ENCODE results near the gene RRP1. TPM values are rescaled to one million over a fixed set of nuclear protein-coding genes. Genes with fewer than 3 reads are reported as not detected.

RRP1 gene
- total and polyA plus RNA-seq, 9 of the 15 experiments (the other 6 are each of a cell fraction or from before 2014, with no cell fraction given), result 0.89 to 105 (median 51.6) TPM

DNA sequence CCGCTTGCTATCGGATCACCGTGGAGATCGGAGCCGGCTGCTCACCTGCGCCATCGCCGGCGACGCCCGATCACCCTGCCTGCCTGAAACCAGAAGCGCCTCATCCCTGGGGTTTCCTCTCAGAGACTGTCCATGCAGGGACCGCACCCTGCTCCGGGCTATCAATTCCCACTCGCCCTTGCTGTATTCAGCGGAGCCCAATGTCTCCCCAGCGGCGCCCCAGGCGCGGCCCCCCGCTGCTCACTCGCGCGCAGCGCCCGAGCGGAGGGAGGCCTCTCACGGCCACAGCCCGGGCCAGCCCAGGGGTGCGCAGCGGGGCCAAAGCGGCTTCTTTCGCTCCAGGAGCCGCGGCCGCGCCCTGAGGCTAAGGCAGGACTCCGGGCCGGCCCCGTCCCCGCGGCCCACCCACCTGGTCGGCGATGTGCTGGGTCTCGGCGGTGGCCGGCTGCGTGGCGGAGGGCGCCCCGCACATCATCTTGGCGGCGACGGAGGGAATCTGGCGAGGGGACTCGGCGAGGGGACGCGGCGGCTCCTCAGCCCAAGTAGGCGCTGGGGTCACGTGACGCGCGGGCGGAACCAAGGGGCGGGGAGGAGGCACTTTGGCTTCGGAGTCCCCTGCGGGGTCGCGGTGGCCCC is 13.5 kb upstream of the RRP1 start, which contains the start of gene CSTB (continued):
- TF ChIP-seq, protein P1, sequence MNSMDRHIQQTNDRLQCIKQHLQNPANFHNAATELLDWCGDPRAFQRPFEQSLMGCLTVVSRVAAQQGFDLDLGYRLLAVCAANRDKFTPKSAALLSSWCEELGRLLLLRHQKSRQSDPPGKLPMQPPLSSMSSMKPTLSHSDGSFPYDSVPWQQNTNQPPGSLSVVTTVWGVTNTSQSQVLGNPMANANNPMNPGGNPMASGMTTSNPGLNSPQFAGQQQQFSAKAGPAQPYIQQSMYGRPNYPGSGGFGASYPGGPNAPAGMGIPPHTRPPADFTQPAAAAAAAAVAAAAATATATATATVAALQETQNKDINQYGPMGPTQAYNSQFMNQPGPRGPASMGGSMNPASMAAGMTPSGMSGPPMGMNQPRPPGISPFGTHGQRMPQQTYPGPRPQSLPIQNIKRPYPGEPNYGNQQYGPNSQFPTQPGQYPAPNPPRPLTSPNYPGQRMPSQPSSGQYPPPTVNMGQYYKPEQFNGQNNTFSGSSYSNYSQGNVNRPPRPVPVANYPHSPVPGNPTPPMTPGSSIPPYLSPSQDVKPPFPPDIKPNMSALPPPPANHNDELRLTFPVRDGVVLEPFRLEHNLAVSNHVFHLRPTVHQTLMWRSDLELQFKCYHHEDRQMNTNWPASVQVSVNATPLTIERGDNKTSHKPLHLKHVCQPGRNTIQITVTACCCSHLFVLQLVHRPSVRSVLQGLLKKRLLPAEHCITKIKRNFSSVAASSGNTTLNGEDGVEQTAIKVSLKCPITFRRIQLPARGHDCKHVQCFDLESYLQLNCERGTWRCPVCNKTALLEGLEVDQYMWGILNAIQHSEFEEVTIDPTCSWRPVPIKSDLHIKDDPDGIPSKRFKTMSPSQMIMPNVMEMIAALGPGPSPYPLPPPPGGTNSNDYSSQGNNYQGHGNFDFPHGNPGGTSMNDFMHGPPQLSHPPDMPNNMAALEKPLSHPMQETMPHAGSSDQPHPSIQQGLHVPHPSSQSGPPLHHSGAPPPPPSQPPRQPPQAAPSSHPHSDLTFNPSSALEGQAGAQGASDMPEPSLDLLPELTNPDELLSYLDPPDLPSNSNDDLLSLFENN (IDR thresholded peaks at IDR 0.05; ENCODE audit: low read depth in 2 of 2, low read length in 2 of 2), result no peak
- TF ChIP-seq, protein P2, sequence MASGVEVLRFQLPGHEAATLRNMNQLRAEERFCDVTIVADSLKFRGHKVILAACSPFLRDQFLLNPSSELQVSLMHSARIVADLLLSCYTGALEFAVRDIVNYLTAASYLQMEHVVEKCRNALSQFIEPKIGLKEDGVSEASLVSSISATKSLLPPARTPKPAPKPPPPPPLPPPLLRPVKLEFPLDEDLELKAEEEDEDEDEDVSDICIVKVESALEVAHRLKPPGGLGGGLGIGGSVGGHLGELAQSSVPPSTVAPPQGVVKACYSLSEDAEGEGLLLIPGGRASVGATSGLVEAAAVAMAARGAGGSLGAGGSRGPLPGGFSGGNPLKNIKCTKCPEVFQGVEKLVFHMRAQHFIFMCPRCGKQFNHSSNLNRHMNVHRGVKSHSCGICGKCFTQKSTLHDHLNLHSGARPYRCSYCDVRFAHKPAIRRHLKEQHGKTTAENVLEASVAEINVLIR (CRISPR knock-in tag; IDR thresholded peaks at IDR 0.05), result no peak; the same call in 1 of the 2 replicates
- no peak for TF ChIP-seq KDM4B (IDR thresholded peaks at IDR 0.05; ENCODE audit: borderline replicate concordance in 2 of 2, low read depth in 1 of 2)
- no peak for TF ChIP-seq ZBTB7A (IDR thresholded peaks at IDR 0.05; ENCODE audit: borderline replicate concordance, control insufficient read depth, low read depth, low read length)
- TF ChIP-seq, protein P3, sequence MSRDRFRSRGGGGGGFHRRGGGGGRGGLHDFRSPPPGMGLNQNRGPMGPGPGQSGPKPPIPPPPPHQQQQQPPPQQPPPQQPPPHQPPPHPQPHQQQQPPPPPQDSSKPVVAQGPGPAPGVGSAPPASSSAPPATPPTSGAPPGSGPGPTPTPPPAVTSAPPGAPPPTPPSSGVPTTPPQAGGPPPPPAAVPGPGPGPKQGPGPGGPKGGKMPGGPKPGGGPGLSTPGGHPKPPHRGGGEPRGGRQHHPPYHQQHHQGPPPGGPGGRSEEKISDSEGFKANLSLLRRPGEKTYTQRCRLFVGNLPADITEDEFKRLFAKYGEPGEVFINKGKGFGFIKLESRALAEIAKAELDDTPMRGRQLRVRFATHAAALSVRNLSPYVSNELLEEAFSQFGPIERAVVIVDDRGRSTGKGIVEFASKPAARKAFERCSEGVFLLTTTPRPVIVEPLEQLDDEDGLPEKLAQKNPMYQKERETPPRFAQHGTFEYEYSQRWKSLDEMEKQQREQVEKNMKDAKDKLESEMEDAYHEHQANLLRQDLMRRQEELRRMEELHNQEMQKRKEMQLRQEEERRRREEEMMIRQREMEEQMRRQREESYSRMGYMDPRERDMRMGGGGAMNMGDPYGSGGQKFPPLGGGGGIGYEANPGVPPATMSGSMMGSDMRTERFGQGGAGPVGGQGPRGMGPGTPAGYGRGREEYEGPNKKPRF (IDR thresholded peaks at IDR 0.05; ENCODE audit: low read depth, low read length), result no peak
- no peak for TF ChIP-seq SMAD1 (IDR thresholded peaks at IDR 0.05; ENCODE audit: low read depth, low read length, partially characterized antibody)
- TF ChIP-seq RBM15 (IDR thresholded peaks at IDR 0.05; ENCODE audit: insufficient read depth, low read length), result no peak
- TF ChIP-seq ATF7 (IDR thresholded peaks at IDR 0.05), result peak; percentile 98
- no peak for TF ChIP-seq SMARCC2 (IDR thresholded peaks at IDR 0.05; ENCODE audit: low read depth)
- peak; percentile 23 for TF ChIP-seq HMGN3 (IDR thresholded peaks at IDR 0.05; ENCODE audit: borderline replicate concordance, extremely low read depth, insufficient read length, low read depth, low read length)
- TF ChIP-seq CXXC5 (CRISPR knock-in tag; IDR thresholded peaks at IDR 0.05), result peak; percentile 77
- TF ChIP-seq TCF7 (IDR thresholded peaks at IDR 0.05; ENCODE audit: borderline replicate concordance), result no peak; the same call in 1 of the 2 replicates
- TF ChIP-seq ZNF57 (CRISPR knock-in tag; IDR thresholded peaks at IDR 0.05), result no peak
- TF ChIP-seq U2AF1 (optimal IDR thresholded peaks at IDR 0.05; ENCODE audit: low read depth, low read length), result peak; percentile 95
- TF ChIP-seq NR2C1 (IDR thresholded peaks at IDR 0.05), result no peak
- TF ChIP-seq NR2C1 (tag; IDR thresholded peaks at IDR 0.05), result no peak
- peak; percentile 65; the same call in 1 of the 2 replicates for TF ChIP-seq GTF2E2 (tag; IDR thresholded peaks at IDR 0.05)
- peak; percentile 96 for TF ChIP-seq RBFOX2 (IDR thresholded peaks at IDR 0.05; ENCODE audit: low read depth, low read length)
- TF ChIP-seq IRF9 (tag; IDR thresholded peaks at IDR 0.05), result no peak
- TF ChIP-seq ZNF282 (CRISPR knock-in tag; IDR thresholded peaks at IDR 0.05), result peak; percentile 89

All from K562 (cell line).